Uterus (tissue), 4 donors: Measurements from ENCODE around the gene INTS4. TPM values are rescaled to one million over a fixed set of nuclear protein-coding genes. Genes with fewer than 3 reads are reported as not detected.
"Not testable (repeated sequence)": the region's sequence is repeated elsewhere in the genome, so short reads cannot be mapped to it uniquely, and the experiment has no call there.

Source experiments
- DNase-seq, 2 donors: peaks; one replicate each; pipeline ENCODE4 v3.0.0-alpha.2; 2019 to 2020
- H3K27ac ChIP-seq, 2 donors: fragments of 200-600 bp; sonication (generic); 1 replicate in 1 of 2; 2 replicates in 1 of 2; pipeline ENCODE4 v1.5.1; 2016 to 2018
- H3K27me3 ChIP-seq, 2 donors: fragments of 200-600 bp; sonication (generic); one replicate each; pipeline ENCODE4 v1.5.1; 2018 to 2019; ENCODE audit warnings: control low read depth in 1 of 2
- H3K36me3 ChIP-seq, 2 donors: fragments of 200-600 bp; sonication (generic); one replicate each; pipeline ENCODE4 v1.5.1; 2019; ENCODE audit warnings: control low read depth in 1 of 2
- H3K4me1 ChIP-seq, 2 donors: fragments of 200-600 bp; sonication (generic); one replicate each; pipeline ENCODE4 v1.5.1; 2018 to 2019; ENCODE audit warnings: control low read depth in 1 of 2
- H3K4me3 ChIP-seq, 2 donors: fragments of 200-600 bp; sonication (generic); 1 replicate in 1 of 2; 2 replicates in 1 of 2; pipeline ENCODE4 v1.5.1; 2018 to 2019; ENCODE audit warnings: mild to moderate bottlenecking in 1 of 2
- H3K9me3 ChIP-seq, 2 donors: fragments of 200-600 bp; sonication (generic); one replicate each; pipeline ENCODE4 v1.5.1; 2019; ENCODE audit warnings: control low read depth in 1 of 2
- POLR2A ChIP-seq, 2 donors: fragments of 450-650 bp; IDR thresholded peaks; one replicate each; pipeline ENCODE4 v1.6.1; 2016; ENCODE audit warnings: antibody characterized with exemption in 2 of 2, mild to moderate bottlenecking in 1 of 2, moderate library complexity in 1 of 2
- intact Hi-C: fragments of 100-400 bp; cut with DNase I; formaldehyde crosslinking; loops from one replicate; pipeline ENCODE4 v1.15.1; 2023; ENCODE audit warnings: low total_unique reads
- total RNA-seq, 4 donors: library from RNA; depleted of rRNA in 3 of 4; stranded (reverse); fragments of >200 nt in 3 of 4; gene quantifications; one replicate each; pipeline versions ENCODE4 v1.1.0 to v1.2.4, GENCODE V29; 2014 to 2023
- TF ChIP-seq, protein P1 (sequence below), 4 experiments: fragments of 200-600 bp in 2 of 4; fragments of 450-650 bp in 2 of 4; sonication (generic) in 2 of 4; IDR thresholded peaks; one replicate each; pipeline ENCODE4 v1.5.1; 2016 to 2019; ENCODE audit warnings: antibody characterized with exemption in 4 of 4, mild to moderate bottlenecking in 2 of 4, moderate library complexity in 1 of 4
- donor health status: DM: yes; HTN: yes; CAD: no.

Gene INTS4
- total RNA-seq, 4 donors from 2014 or later: 13.8 to 68.8 (median 45.7) TPM

DNA sequence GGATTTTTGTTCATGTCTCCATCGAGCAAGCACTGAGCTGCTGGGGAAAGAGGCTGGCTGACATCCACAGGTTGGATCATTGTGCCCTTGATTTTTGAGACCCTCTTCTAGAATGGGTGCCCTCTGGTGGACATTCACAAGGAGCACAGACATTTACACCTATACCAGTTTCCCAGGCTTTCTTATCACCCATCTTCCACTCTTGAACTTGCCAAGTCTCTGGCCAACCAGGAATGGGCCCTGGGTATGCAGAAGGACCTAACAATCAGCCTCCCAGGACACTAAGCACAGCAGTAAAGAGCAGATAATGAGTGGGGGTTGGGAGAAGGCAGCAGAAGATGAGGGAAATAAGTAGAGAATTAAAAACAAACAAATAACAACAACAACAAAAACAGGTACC is 5.7 kb upstream of the INTS4 start:
- H3K36me3 ChIP-seq: no peaks in the 10 kb centered on the region
- H3K27ac ChIP-seq: no peak overlapping the region
- no peaks in the 10 kb centered on the region for H3K4me1 ChIP-seq
- no peak for TF ChIP-seq POLR2A (IDR thresholded peaks at IDR 0.05)
- TF ChIP-seq, protein P1, sequence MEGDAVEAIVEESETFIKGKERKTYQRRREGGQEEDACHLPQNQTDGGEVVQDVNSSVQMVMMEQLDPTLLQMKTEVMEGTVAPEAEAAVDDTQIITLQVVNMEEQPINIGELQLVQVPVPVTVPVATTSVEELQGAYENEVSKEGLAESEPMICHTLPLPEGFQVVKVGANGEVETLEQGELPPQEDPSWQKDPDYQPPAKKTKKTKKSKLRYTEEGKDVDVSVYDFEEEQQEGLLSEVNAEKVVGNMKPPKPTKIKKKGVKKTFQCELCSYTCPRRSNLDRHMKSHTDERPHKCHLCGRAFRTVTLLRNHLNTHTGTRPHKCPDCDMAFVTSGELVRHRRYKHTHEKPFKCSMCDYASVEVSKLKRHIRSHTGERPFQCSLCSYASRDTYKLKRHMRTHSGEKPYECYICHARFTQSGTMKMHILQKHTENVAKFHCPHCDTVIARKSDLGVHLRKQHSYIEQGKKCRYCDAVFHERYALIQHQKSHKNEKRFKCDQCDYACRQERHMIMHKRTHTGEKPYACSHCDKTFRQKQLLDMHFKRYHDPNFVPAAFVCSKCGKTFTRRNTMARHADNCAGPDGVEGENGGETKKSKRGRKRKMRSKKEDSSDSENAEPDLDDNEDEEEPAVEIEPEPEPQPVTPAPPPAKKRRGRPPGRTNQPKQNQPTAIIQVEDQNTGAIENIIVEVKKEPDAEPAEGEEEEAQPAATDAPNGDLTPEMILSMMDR (IDR thresholded peaks at IDR 0.05): peak in 3 of 4 experiments; percentile 15 to 22 (median 21)
- DNase-seq: no peak
- no peaks in the 10 kb centered on the region for H3K9me3 ChIP-seq
- intact Hi-C loops: no loop called here
- peaks cover 0 to 3% of the 10 kb centered on the region in 2 donors for H3K27me3 ChIP-seq
- H3K4me3 ChIP-seq: no peak overlapping the region

DNA sequence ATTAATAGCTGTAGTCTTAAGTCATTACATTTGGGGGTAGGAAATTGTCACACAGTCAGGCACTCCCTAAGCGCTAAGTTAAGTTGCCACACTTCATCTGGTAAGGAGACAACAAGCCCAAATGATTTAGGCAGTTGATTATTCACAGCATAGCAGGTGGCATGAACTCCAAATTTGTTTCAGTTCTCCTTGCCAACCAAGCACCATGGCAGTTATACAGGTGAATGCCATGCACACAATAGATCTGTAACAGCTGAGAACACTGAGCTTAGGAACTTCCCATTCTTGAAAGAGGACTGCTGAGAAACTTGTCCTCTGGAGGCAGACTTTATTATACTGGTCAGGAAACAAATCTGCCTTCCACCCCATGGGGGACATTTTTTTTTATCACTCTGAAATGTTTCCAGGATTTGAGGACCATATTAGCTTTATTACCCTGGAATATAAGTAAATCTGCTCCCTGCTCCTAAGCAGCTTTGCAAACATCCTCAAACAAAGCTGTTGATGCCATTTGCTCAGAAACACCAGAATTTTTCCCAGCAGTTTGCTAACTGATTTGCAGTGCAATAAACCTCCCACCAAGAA is 5.1 kb upstream of the INTS4 start:
- H3K9me3 ChIP-seq: no peaks in the 10 kb centered on the region
- no peak for TF ChIP-seq POLR2A (IDR thresholded peaks at IDR 0.05)
- TF ChIP-seq, protein P1 (IDR thresholded peaks at IDR 0.05): no peak
- no peak overlapping the region for H3K27ac ChIP-seq
- no peak for DNase-seq
- intact Hi-C loops: loop anchor here (5.0 kb wide), 1 partner anchor 177 kb away; the partner anchor contains the start of genes AAMDC and RSF1
- no peaks in the 10 kb centered on the region for H3K4me1 ChIP-seq
- peaks cover 0 to 3% of the 10 kb centered on the region in 2 donors for H3K27me3 ChIP-seq
- H3K36me3 ChIP-seq: no peaks in the 10 kb centered on the region
- no peak overlapping the region for H3K4me3 ChIP-seq

DNA sequence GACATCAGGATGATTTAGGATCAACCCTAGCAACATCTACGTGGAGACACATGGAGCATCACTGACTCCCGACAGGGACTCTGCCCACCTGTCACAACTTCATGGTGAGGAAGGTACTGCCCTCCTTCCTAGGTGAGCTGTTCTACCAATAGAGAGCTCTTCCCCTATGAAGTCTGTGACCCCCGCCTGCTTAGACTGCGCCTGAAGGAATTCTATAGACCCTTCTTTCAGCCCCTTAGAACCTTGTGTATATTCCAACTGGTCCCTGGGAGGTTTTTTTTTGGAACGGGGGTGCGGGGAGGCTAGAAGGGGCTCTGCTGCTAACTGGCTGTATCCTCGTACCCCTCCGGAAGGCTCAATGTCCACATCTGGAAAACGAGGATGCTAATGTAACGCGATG is 566 bp downstream of the INTS4 start:
- intact Hi-C loops: no loop called here

DNA sequence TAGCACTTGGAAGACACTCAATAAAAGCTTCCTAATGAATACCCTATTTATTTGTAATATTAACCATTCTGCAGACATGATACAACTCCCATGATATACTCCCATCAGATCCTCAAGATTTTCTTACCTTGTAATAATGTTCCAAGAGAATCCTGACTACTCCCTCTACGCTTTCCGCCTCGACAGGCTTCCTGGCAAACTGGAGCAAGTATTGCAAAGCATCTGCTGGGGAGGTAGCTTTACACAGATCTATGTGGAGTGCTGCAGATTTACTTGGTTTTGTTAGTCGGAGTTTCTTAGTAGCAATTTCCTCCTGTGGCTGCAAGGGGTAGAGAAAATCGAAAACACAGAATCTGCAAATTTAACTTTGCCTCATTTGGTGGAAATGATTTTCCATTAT is 3.5 kb downstream of the INTS4 start:
- H3K4me3 ChIP-seq: no peak overlapping the region
- no peaks in the 10 kb centered on the region for H3K4me1 ChIP-seq
- TF ChIP-seq, protein P1 (IDR thresholded peaks at IDR 0.05): no peak
- TF ChIP-seq POLR2A (IDR thresholded peaks at IDR 0.05): no peak
- H3K27ac ChIP-seq: no peak overlapping the region
- no peak for DNase-seq
- H3K36me3 ChIP-seq: no peaks in the 10 kb centered on the region
- intact Hi-C loops: no loop called here
- no peaks in the 10 kb centered on the region for H3K27me3 ChIP-seq
- no peaks in the 10 kb centered on the region for H3K9me3 ChIP-seq

More for the DNA sequence above, 566 bp downstream of the INTS4 start:
- no peaks in the 10 kb centered on the region for H3K9me3 ChIP-seq
- TF ChIP-seq, protein P1 (IDR thresholded peaks at IDR 0.05): no peak
- no peak for TF ChIP-seq POLR2A (IDR thresholded peaks at IDR 0.05)
- H3K36me3 ChIP-seq: no peaks in the 10 kb centered on the region
- no peaks in the 10 kb centered on the region for H3K27me3 ChIP-seq
- H3K4me1 ChIP-seq: no peaks in the 10 kb centered on the region
- DNase-seq: no peak
- peak overlapping the region; percentile 53 to 79 for H3K4me3 ChIP-seq
- H3K27ac ChIP-seq: peak overlapping the region; percentile 72 to 80

DNA sequence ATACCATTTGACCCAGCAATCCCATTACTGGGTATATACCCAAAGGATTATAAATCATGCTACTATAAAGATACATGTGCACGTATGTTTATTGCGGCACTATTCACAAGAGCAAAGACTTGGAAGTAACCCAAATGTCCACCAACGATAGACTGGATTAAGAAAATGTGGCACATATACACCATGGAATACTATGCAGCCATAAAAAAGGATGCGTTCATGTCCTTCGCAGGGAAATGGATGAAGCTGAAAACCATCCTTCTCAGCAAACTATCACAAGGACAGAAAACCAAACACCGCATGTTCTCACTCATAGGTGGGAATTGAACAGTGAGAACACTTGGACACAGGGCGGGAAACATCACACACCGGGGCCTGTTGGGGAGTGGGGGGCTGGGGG is 8.0 kb downstream of the INTS4 start:
- H3K4me3 ChIP-seq, intact Hi-C loops, H3K27me3 ChIP-seq, H3K36me3 ChIP-seq, H3K9me3 ChIP-seq, DNase-seq, H3K4me1 ChIP-seq, H3K27ac ChIP-seq: not testable (repeated sequence)
